WTC11 (cell line): ENCODE results near the gene HTR3A. TPM values are rescaled to one million over a fixed set of nuclear protein-coding genes. Genes with fewer than 3 reads are reported as not detected.

Source experiments
- ATAC-seq: fragments of 200-7000 bp; cut with Tn5 transposase; 2 replicates; pipeline ENCODE4 v1.10.0; 2021; ENCODE audit warnings: mild to moderate bottlenecking, moderate library complexity
- CTCF ChIA-PET: fragments of 300-600 bp; sonication (Branson Sonifier 250); formaldehyde crosslinking; loops from one replicate; lab custom pipeline; 2021; ENCODE audit warnings: antibody characterized with exemption; lab: Charles Lee
- POLR2A ChIA-PET: fragments of 350-600 bp; sonication (Branson Sonifier 250); formaldehyde crosslinking; loops from one replicate; lab custom pipeline; 2021; ENCODE audit warnings: antibody characterized with exemption; lab: Charles Lee
- DNase-seq: peaks from one replicate; pipeline ENCODE4 v3.0.0; 2021; ENCODE audit warnings: low spot score
- H3K27ac Mint-ChIP-seq: 2 replicates; pipeline ENCODE4 v1.8.0; 2021; ENCODE audit warnings: mixed read lengths
- H3K27me3 Mint-ChIP-seq: 2 replicates; pipeline ENCODE4 v1.8.0; 2021; ENCODE audit warnings: low read depth, mild to moderate bottlenecking, moderate library complexity, mixed read lengths
- H3K36me3 Mint-ChIP-seq: 2 replicates; pipeline ENCODE4 v1.8.0; 2021; ENCODE audit warnings: mixed read lengths
- H3K4me1 Mint-ChIP-seq: 2 replicates; pipeline ENCODE4 v1.8.0; 2022; ENCODE audit warnings: mixed read lengths
- H3K4me3 Mint-ChIP-seq: 2 replicates; pipeline ENCODE4 v1.8.0; 2021; ENCODE audit warnings: mild to moderate bottlenecking, moderate library complexity, mixed read lengths
- H3K9me3 Mint-ChIP-seq: 2 replicates; pipeline ENCODE4 v1.8.0; 2021; ENCODE audit warnings: mixed read lengths
- ARID4B ChIP-seq: sonication (generic); formaldehyde crosslinking; IDR thresholded peaks from 2 replicates; pipeline ENCODE4 v1.8.0; 2023; ENCODE audit warnings: missing genetic modification reagents, mild to moderate bottlenecking, borderline replicate concordance
- ATF1 ChIP-seq: sonication (generic); formaldehyde crosslinking; IDR thresholded peaks from 2 replicates; pipeline ENCODE4 v1.8.1; 2023; ENCODE audit warnings: mild to moderate bottlenecking, moderate library complexity, missing genetic modification reagents
- ATF2 ChIP-seq: sonication (generic); formaldehyde crosslinking; IDR thresholded peaks from 2 replicates; pipeline ENCODE4 v1.8.1; 2022; ENCODE audit warnings: low read depth, missing genetic modification reagents, borderline replicate concordance
- ATF6 ChIP-seq: sonication (generic); formaldehyde crosslinking; IDR thresholded peaks from 2 replicates; pipeline ENCODE4 v1.8.1; 2023; ENCODE audit warnings: mild to moderate bottlenecking, missing genetic modification reagents
- CREM ChIP-seq: sonication (generic); formaldehyde crosslinking; IDR thresholded peaks from 2 replicates; pipeline ENCODE4 v1.8.1; 2022; ENCODE audit warnings: mild to moderate bottlenecking, missing genetic modification reagents, moderate library complexity
- E2F4 ChIP-seq: sonication (generic); formaldehyde crosslinking; IDR thresholded peaks from 2 replicates; pipeline ENCODE4 v1.8.1; 2022; ENCODE audit warnings: low read depth, mild to moderate bottlenecking, moderate library complexity, missing genetic modification reagents, borderline replicate concordance
- E2F5 ChIP-seq: sonication (generic); formaldehyde crosslinking; IDR thresholded peaks from 2 replicates; pipeline ENCODE4 v1.8.1; 2022; ENCODE audit warnings: mild to moderate bottlenecking, moderate library complexity, missing genetic modification reagents
- JUN ChIP-seq: sonication (generic); formaldehyde crosslinking; IDR thresholded peaks from 2 replicates; pipeline ENCODE4 v1.8.0; 2023; ENCODE audit warnings: mild to moderate bottlenecking, missing genetic modification reagents
- PRDM15 ChIP-seq: sonication (generic); formaldehyde crosslinking; IDR thresholded peaks from 2 replicates; pipeline ENCODE4 v1.8.0; 2022; ENCODE audit warnings: missing genetic modification reagents
- RELA ChIP-seq: sonication (generic); formaldehyde crosslinking; IDR thresholded peaks from 2 replicates; pipeline ENCODE4 v1.8.1; 2022; ENCODE audit warnings: missing genetic modification reagents, mild to moderate bottlenecking, borderline replicate concordance
- SP1 ChIP-seq: sonication (generic); formaldehyde crosslinking; conservative IDR thresholded peaks from 2 replicates; pipeline ENCODE4 v1.8.1; 2022; ENCODE audit warnings: missing genetic modification reagents
- STAT6 ChIP-seq: sonication (generic); formaldehyde crosslinking; conservative IDR thresholded peaks from 2 replicates; pipeline ENCODE4 v1.8.1; 2023; ENCODE audit warnings: mild to moderate bottlenecking, low read depth, missing genetic modification reagents, moderate library complexity
- TCF7 ChIP-seq: sonication (generic); formaldehyde crosslinking; IDR thresholded peaks from 2 replicates; pipeline ENCODE4 v1.8.0; 2022; ENCODE audit warnings: mild to moderate bottlenecking, low read depth, missing genetic modification reagents, moderate library complexity
- ZNF263 ChIP-seq: sonication (generic); formaldehyde crosslinking; IDR thresholded peaks from 2 replicates; pipeline ENCODE4 v1.8.1; 2022; ENCODE audit warnings: low read depth, mild to moderate bottlenecking, moderate library complexity, missing genetic modification reagents
- ZNF396 ChIP-seq: fragments of 250-450 bp; sonication (Bioruptor Pico); IDR thresholded peaks from 2 replicates; pipeline ENCODE4 v1.8.0; 2021; ENCODE audit warnings: mild to moderate bottlenecking, moderate library complexity, borderline replicate concordance
- ZSCAN18 ChIP-seq: fragments of 250-450 bp; sonication (Bioruptor Pico); IDR thresholded peaks from 2 replicates; pipeline ENCODE4 v2.1.2; 2022; ENCODE audit warnings: mild to moderate bottlenecking, moderate library complexity
- total RNA-seq: library from RNA; stranded (reverse); gene quantifications from 3 replicates; pipeline ENCODE4 v1.2.3, GENCODE V29; 2021

The HTR3A gene
- total RNA-seq, 1 experiment from 2014 or later: 4.1 TPM

GRCh38 chr11:114017723-114018122 is 42.8 kb downstream of the HTR3A start:
- Mint-ChIP-seq H3K36me3 (no peaks in the 10 kb centered on the region), H3K4me3 (no peak overlapping the region), H3K9me3 (no peaks in the 10 kb centered on the region), H3K27ac (no peak overlapping the region), H3K4me1 (no peaks in the 10 kb centered on the region), H3K27me3 (no peaks in the 10 kb centered on the region)
- TF ChIP-seq E2F5 (CRISPR knock-in tag) (no peak), ZNF263 (no peak), ATF2 (no peak), JUN (CRISPR knock-in tag) (no peak), ARID4B (CRISPR knock-in tag) (no peak), ATF6 (CRISPR knock-in tag) (no peak), CREM (CRISPR knock-in tag) (no peak), ZSCAN18 (CRISPR knock-in tag) (no peak), STAT6 (CRISPR knock-in tag) (no peak), SP1 (no peak), E2F4 (CRISPR knock-in tag) (no peak), ATF1 (no peak), RELA (CRISPR knock-in tag) (no peak), TCF7 (CRISPR knock-in tag) (no peak), ZNF396 (CRISPR knock-in tag) (no peak), PRDM15 (no peak)
- POLR2A ChIA-PET: no interaction called here
- ATAC-seq: no peak
- no peak for DNase-seq
- CTCF ChIA-PET: interaction anchor here (1.9 kb wide), 1 partner anchor 9 kb away, joined by 10 read pairs; no protein-coding TSS in a partner anchor
